IMR-90 (cell line): ENCODE results near the gene ATP12A.

Experiments
- BHLHE40 ChIP-seq: fragments of 150-350 bp; IDR thresholded peaks from 2 replicates; pipeline ENCODE4 v1.6.1; 2016; ENCODE audit warnings: mild to moderate bottlenecking, low read depth, low read length
- CEBPB ChIP-seq: IDR thresholded peaks from 2 replicates; pipeline ENCODE4 v1.6.1; 2012; ENCODE audit warnings: low read depth, low read length, improper control_type of control experiment
- CTCF ChIP-seq: conservative IDR thresholded peaks from 2 replicates; pipeline ENCODE4 v1.5.1; 2012; ENCODE audit warnings: mild to moderate bottlenecking, low read depth, low read length, improper control_type of control experiment
- ELK1 ChIP-seq: fragments of 150-350 bp; IDR thresholded peaks from 2 replicates; pipeline ENCODE4 v1.6.1; 2016; ENCODE audit warnings: low read depth, mild to moderate bottlenecking, low read length, moderate library complexity, borderline replicate concordance
- MXI1 ChIP-seq: IDR thresholded peaks from 2 replicates; pipeline ENCODE4 v1.6.1; 2012; ENCODE audit warnings: low read depth, mild to moderate bottlenecking, low read length, moderate library complexity, borderline replicate concordance
- POLR2A ChIP-seq: IDR thresholded peaks from 2 replicates; pipeline ENCODE4 v1.6.1; 2012; ENCODE audit warnings: mild to moderate bottlenecking, low read depth, low read length
- RAD21 ChIP-seq: IDR thresholded peaks from 2 replicates; pipeline ENCODE4 v1.6.1; 2012; ENCODE audit warnings: low read length, improper control_type of control experiment
- RCOR1 ChIP-seq: IDR thresholded peaks from 2 replicates; pipeline ENCODE4 v1.6.1; 2012; ENCODE audit warnings: mild to moderate bottlenecking, low read length, improper control_type of control experiment; ENCODE audit not compliant: insufficient replicate concordance
- RFX5 ChIP-seq: IDR thresholded peaks from 2 replicates; pipeline ENCODE4 v1.8.0; 2012; ENCODE audit warnings: low read depth, mild to moderate bottlenecking, low read length, moderate library complexity
- SMC3 ChIP-seq: fragments of 150-350 bp; IDR thresholded peaks from 2 replicates; pipeline ENCODE4 v1.6.1; 2016; ENCODE audit warnings: low read depth, mild to moderate bottlenecking, antibody characterized with exemption, low read length, moderate library complexity

GRCh38 chr13:24661713-24662112, 18.5 kb upstream of the ATP12A start:
- TF ChIP-seq CTCF (no peak), ELK1 (no peak), RAD21 (no peak), BHLHE40 (no peak), RCOR1 (no peak), MXI1 (no peak), POLR2A (no peak), RFX5 (no peak), SMC3 (no peak), CEBPB (no peak)
